HCT116 (cell line): ENCODE measurements around the gene TMEM109. TPM values are rescaled to one million over a fixed set of nuclear protein-coding genes. Genes with fewer than 3 reads are reported as not detected.

Experiments used
- ATAC-seq: fragments of 200-7000 bp; cut with Tn5 transposase; 2 replicates; pipeline ENCODE4 v1.9.1; 2020; ENCODE audit warnings: mild to moderate bottlenecking, moderate library complexity
- BruUV-seq: library from RNA; stranded (reverse); fragments of 400-500 nt; replicated peaks from 2 replicates; lab custom pipeline; 2021; lab: Mats Ljungman, UMichigan
- CTCF ChIA-PET: fragments of 300-600 bp; sonication (Branson Sonifier 250); formaldehyde crosslinking; loops from one replicate; lab custom pipeline; 2021; ENCODE audit warnings: antibody characterized with exemption; lab: Charles Lee
- POLR2A ChIA-PET: fragments of 300-600, 350-600 bp; sonication (Branson Sonifier 250); formaldehyde crosslinking; loops from one replicate; lab custom pipeline; 2021; ENCODE audit warnings: antibody characterized with exemption; lab: Charles Lee
- RAD21 ChIA-PET, 2 experiments: fragments of 300-600 bp; sonication (Branson Sonifier 250); formaldehyde crosslinking; loops; one replicate each; lab custom pipeline; 2023; ENCODE audit warnings: low total read pairs in 2 of 2; ENCODE audit not compliant: uncharacterized antibody in 2 of 2, unreplicated experiment in 2 of 2, low non-redundant PET in 1 of 2; lab: Charles Lee
- DNase-seq: peaks from one replicate; pipeline ENCODE4 v3.0.0-alpha.2; 2010; ENCODE audit warnings: low read depth, low spot score
- H2AFZ ChIP-seq: fragments of 200-600 bp; shearing (Covaris generic), sonication (generic); 2 replicates; pipeline ENCODE4 v1.6.1; 2017; ENCODE audit warnings: low read depth, mixed run types, mixed read lengths, antibody characterized with exemption, low read length; ENCODE audit not compliant: poor library complexity, severe bottlenecking
- H3K27ac ChIP-seq: 2 replicates; pipeline ENCODE4 v1.5.1; 2012; ENCODE audit warnings: low read depth, low read length
- H3K27me3 ChIP-seq: fragments of 200-600 bp; sonication (generic); 2 replicates; pipeline ENCODE4 v1.6.1; 2016; ENCODE audit warnings: mixed run types, low read length, mixed read lengths; ENCODE audit not compliant: insufficient read depth
- H3K36me3 ChIP-seq, 2 experiments: fragments of 200-500 bp in 1 of 2; fragments of 200-600 bp in 1 of 2; sonication (Bioruptor generic) in 1 of 2; sonication (generic) in 1 of 2; 2 replicates each; pipeline versions ENCODE4 v1.5.1 to v1.6.1; 2014 to 2016; ENCODE audit warnings: low read length in 2 of 2, inconsistent platforms in 1 of 2, mixed read lengths in 1 of 2, mixed run types in 1 of 2; ENCODE audit not compliant: insufficient read depth in 2 of 2, control insufficient read depth in 1 of 2
- H3K4me1 ChIP-seq, 2 experiments: fragments of 200-600 bp in 1 of 2; sonication (generic) in 1 of 2; 2 replicates each; pipeline versions ENCODE4 v1.5.1 to v1.6.1; 2012 to 2017; ENCODE audit warnings: low read length in 2 of 2, inconsistent platforms in 1 of 2, mild to moderate bottlenecking in 1 of 2, mixed read lengths in 1 of 2, mixed run types in 1 of 2, moderate library complexity in 1 of 2; ENCODE audit not compliant: insufficient read depth in 2 of 2, control insufficient read depth in 1 of 2
- H3K4me2 ChIP-seq: fragments of 200-600 bp; sonication (generic); 2 replicates; pipeline ENCODE4 v1.6.1; 2017; ENCODE audit warnings: mixed run types, low read length, mixed read lengths
- H3K4me3 ChIP-seq, 2 experiments: fragments of 200-600 bp in 1 of 2; sonication (generic) in 1 of 2; replicated peaks in 1 of 2; 2 replicates each; pipeline ENCODE4 v1.5.1; 2011 to 2016; ENCODE audit warnings: low read length in 2 of 2, control low read depth in 1 of 2, low read depth in 1 of 2, mild to moderate bottlenecking in 1 of 2, mixed read lengths in 1 of 2, mixed run types in 1 of 2
- H3K79me2 ChIP-seq: fragments of 200-600 bp; sonication (generic); 2 replicates; pipeline ENCODE4 v1.6.1; 2017; ENCODE audit warnings: mild to moderate bottlenecking, mixed run types, low read length, moderate library complexity, mixed read lengths; ENCODE audit not compliant: insufficient read depth
- H3K9ac ChIP-seq: fragments of 200-600 bp; sonication (generic); 2 replicates; pipeline ENCODE4 v1.6.1; 2016; ENCODE audit warnings: low read length, mixed read lengths
- H3K9me2 ChIP-seq: fragments of 200-600 bp; sonication (generic), shearing (Covaris generic); 2 replicates; pipeline ENCODE4 v1.6.1; 2017; ENCODE audit warnings: mixed run types, mild to moderate bottlenecking, moderate library complexity; ENCODE audit not compliant: insufficient read depth
- H3K9me3 ChIP-seq, 2 experiments: fragments of 200-500 bp in 1 of 2; fragments of 200-600 bp in 1 of 2; sonication (Bioruptor generic) in 1 of 2; sonication (generic) in 1 of 2; 2 replicates each; pipeline ENCODE4 v1.6.1; 2014 to 2017; ENCODE audit warnings: low read length in 2 of 2, mixed read lengths in 2 of 2, inconsistent platforms in 1 of 2, low read depth in 1 of 2, mild to moderate bottlenecking in 1 of 2, mixed run types in 1 of 2, moderate library complexity in 1 of 2; ENCODE audit not compliant: control insufficient read depth in 1 of 2, insufficient read depth in 1 of 2
- H4K20me1 ChIP-seq: fragments of 200-600 bp; sonication (generic), shearing (Covaris generic); 2 replicates; pipeline ENCODE4 v1.6.1; 2017; ENCODE audit warnings: mixed run types, mild to moderate bottlenecking, moderate library complexity; ENCODE audit not compliant: insufficient read depth
- CBX3 ChIP-seq: IDR thresholded peaks from 2 replicates; pipeline ENCODE4 v1.6.1; 2012; ENCODE audit warnings: low read depth
- JUND ChIP-seq: IDR thresholded peaks from 2 replicates; pipeline ENCODE4 v1.6.1; 2012
- POLR2AphosphoS5 ChIP-seq: IDR thresholded peaks from 2 replicates; pipeline ENCODE4 v1.6.1; 2011; ENCODE audit warnings: mild to moderate bottlenecking, low read depth, low read length, moderate library complexity
- REST ChIP-seq: IDR thresholded peaks from 2 replicates; pipeline ENCODE4 v1.6.1; 2012; ENCODE audit warnings: low read depth
- SP1 ChIP-seq: IDR thresholded peaks from 2 replicates; pipeline ENCODE4 v1.6.1; 2012; ENCODE audit warnings: low read depth
- TCF7L2 ChIP-seq: IDR thresholded peaks from 2 replicates; pipeline ENCODE4 v1.7.0; 2011; ENCODE audit warnings: borderline replicate concordance, inconsistent platforms; ENCODE audit not compliant: insufficient read depth, insufficient read length; ENCODE audit errors: extremely low read depth
- intact Hi-C: fragments of 100-400 bp; cut with micrococcal nuclease; formaldehyde crosslinking; loops from 2 replicates; pipeline ENCODE4 v1.10.0; 2022
- total RNA-seq: library from RNA; stranded (reverse); gene quantifications from one replicate; pipeline ENCODE4 v1.2.1, GENCODE V29; 2021; ENCODE audit not compliant: unreplicated experiment

TMEM109 gene
- total RNA-seq, 1 experiment from 2014 or later, result 44.4 TPM

- Histone ChIP-seq H3K4me3 (no peak overlapping the region), H3K9me3 (no peaks in the 10 kb centered on the region), H4K20me1 (no peaks in the 10 kb centered on the region), H3K9me2 (no peaks in the 10 kb centered on the region), H3K9ac (no peak overlapping the region), H3K36me3 (peaks cover 9 to 19% of the 10 kb centered on the region in 2 experiments; a peak in 3 of 4 replicates), H2AFZ (no peak overlapping the region), H3K79me2 (no peaks in the 10 kb centered on the region), H3K4me2 (no peak overlapping the region), H3K27ac (no peak overlapping the region), H3K27me3 (no peaks in the 10 kb centered on the region), H3K4me1 (no peaks in the 10 kb centered on the region)
- intact Hi-C loops, result no loop called here
- BruUV-seq, result no TSS peak
- ChIA-PET RAD21 (no interaction called here), POLR2A (no interaction called here), CTCF (no interaction called here)
- ATAC-seq (no peak), DNase-seq (no peak)
- TF ChIP-seq CBX3, result no peak
- TF ChIP-seq REST, result no peak
- TF ChIP-seq JUND, result no peak
- no peak for TF ChIP-seq SP1
- no peak for TF ChIP-seq POLR2AphosphoS5
- TF ChIP-seq TCF7L2, result no peak
Measured at GRCh38 chr11:60931917-60932316, 18.0 kb downstream of the TMEM109 start.
